A673 (cell line): ENCODE data around the gene RFESD. TPM values are rescaled to one million over a fixed set of nuclear protein-coding genes. Genes with fewer than 3 reads are reported as not detected.

ENCODE experiments used
- BruUV-seq: library from RNA; stranded (reverse); fragments of 400-500 nt; replicated peaks from 2 replicates; lab custom pipeline; 2021; lab: Mats Ljungman, UMichigan
- CTCF ChIA-PET: fragments of 300-600 bp; sonication (Branson Sonifier 250); formaldehyde crosslinking; loops from one replicate; lab custom pipeline; 2022; ENCODE audit warnings: antibody characterized with exemption; lab: Charles Lee
- POLR2A ChIA-PET: fragments of 300-600 bp; sonication (Branson Sonifier 250); formaldehyde crosslinking; loops from one replicate; lab custom pipeline; 2022; ENCODE audit warnings: antibody characterized with exemption; ENCODE audit not compliant: low non-redundant PET; lab: Charles Lee
- DNase-seq: peaks from one replicate; pipeline ENCODE4 v3.0.0-alpha.2; 2015; ENCODE audit warnings: low spot score
- H3K27ac ChIP-seq: fragments of 200-600 bp; sonication (generic); 2 replicates; pipeline ENCODE4 v1.5.1; 2016; ENCODE audit warnings: mixed run types, low read depth, mild to moderate bottlenecking, mixed read lengths, antibody characterized with exemption, low read length; ENCODE audit not compliant: poor library complexity, severe bottlenecking
- H3K27me3 ChIP-seq: fragments of 200-600 bp; sonication (generic); replicated peaks from 2 replicates; pipeline ENCODE4 v1.6.1; 2017; ENCODE audit warnings: mixed run types, low read depth, mild to moderate bottlenecking, mixed read lengths, antibody characterized with exemption, low read length; ENCODE audit not compliant: insufficient read depth, poor library complexity
- H3K36me3 ChIP-seq: fragments of 200-600 bp; sonication (generic); 2 replicates; pipeline ENCODE4 v1.6.1; 2016; ENCODE audit warnings: mixed run types, mild to moderate bottlenecking, mixed read lengths, antibody characterized with exemption, low read length; ENCODE audit not compliant: insufficient read depth, poor library complexity, severe bottlenecking
- H3K4me1 ChIP-seq: fragments of 200-600 bp; sonication (generic); 2 replicates; pipeline ENCODE4 v1.6.1; 2017; ENCODE audit warnings: mixed run types, mild to moderate bottlenecking, mixed read lengths, antibody characterized with exemption, low read length; ENCODE audit not compliant: insufficient read depth, poor library complexity, severe bottlenecking
- H3K4me3 ChIP-seq: fragments of 200-600 bp; sonication (generic); 2 replicates; pipeline ENCODE4 v1.5.1; 2016; ENCODE audit warnings: low read depth, mixed run types, mild to moderate bottlenecking, mixed read lengths, low read length; ENCODE audit not compliant: poor library complexity, severe bottlenecking
- H3K9me3 ChIP-seq: fragments of 200-600 bp; sonication (generic); 2 replicates; pipeline ENCODE4 v1.6.1; 2016; ENCODE audit warnings: mixed run types, low read depth, mild to moderate bottlenecking, mixed read lengths, antibody characterized with exemption, low read length; ENCODE audit not compliant: poor library complexity, severe bottlenecking
- CTCF ChIP-seq: fragments of 300-800, 200-600 bp; sonication (generic); conservative IDR thresholded peaks from 2 replicates; pipeline ENCODE4 v1.5.1; 2017; ENCODE audit warnings: low read depth, mild to moderate bottlenecking, antibody characterized with exemption, low read length, moderate library complexity, mixed read lengths
- EZH2 ChIP-seq: fragments of 200-600 bp; sonication (generic); IDR thresholded peaks from 2 replicates; pipeline ENCODE4 v1.6.1; 2017; ENCODE audit warnings: borderline replicate concordance, low read depth, mild to moderate bottlenecking, mixed read lengths, antibody characterized with exemption, low read length; ENCODE audit not compliant: poor library complexity, severe bottlenecking
- intact Hi-C: fragments of 100-400 bp; cut with micrococcal nuclease; formaldehyde crosslinking; loops from one replicate; pipeline ENCODE4 v1.10.0; 2022; ENCODE audit not compliant: unreplicated experiment
- total RNA-seq: library from RNA; stranded (reverse); gene quantifications from 2 replicates; pipeline ENCODE4 v1.2.3, GENCODE V29; 2021

The RFESD gene
- total RNA-seq, 1 experiment from 2014 or later, result 2.4 TPM

GRCh38 chr5:95626701-95627100, 19.9 kb upstream of the RFESD start:
- H3K27ac ChIP-seq, result no peak overlapping the region
- intact Hi-C loops, result no loop called here
- TF ChIP-seq EZH2, result no peak
- TF ChIP-seq CTCF, result no peak
- no peak overlapping the region for H3K4me3 ChIP-seq
- CTCF ChIA-PET, result no interaction called here
- no peak for DNase-seq
- POLR2A ChIA-PET, result no interaction called here
- H3K4me1 ChIP-seq, result no peaks in the 10 kb centered on the region
- no peaks in the 10 kb centered on the region for H3K36me3 ChIP-seq
- no TSS peak for BruUV-seq
- H3K27me3 ChIP-seq, result no peaks in the 10 kb centered on the region
- no peaks in the 10 kb centered on the region for H3K9me3 ChIP-seq

- ChIA-PET CTCF (no interaction called here), POLR2A (no interaction called here)
- no peaks in the 10 kb centered on the region for H3K27me3 ChIP-seq
- no peak overlapping the region for H3K4me3 ChIP-seq
- no peaks in the 10 kb centered on the region for H3K9me3 ChIP-seq
- DNase-seq, result no peak
- H3K27ac ChIP-seq, result no peak overlapping the region
- TF ChIP-seq EZH2 (no peak), CTCF (no peak)
- no TSS peak for BruUV-seq
- no peaks in the 10 kb centered on the region for H3K4me1 ChIP-seq
- H3K36me3 ChIP-seq, result no peaks in the 10 kb centered on the region
- intact Hi-C loops, result no loop called here
Measured at GRCh38 chr5:95627971-95628810, 18.4 kb upstream of the RFESD start.

GRCh38 chr5:95628933-95629332, 17.6 kb upstream of the RFESD start:
- no peaks in the 10 kb centered on the region for H3K4me1 ChIP-seq
- no peak for DNase-seq
- H3K27ac ChIP-seq, result no peak overlapping the region
- H3K9me3 ChIP-seq, result no peaks in the 10 kb centered on the region
- H3K27me3 ChIP-seq, result no peaks in the 10 kb centered on the region
- H3K4me3 ChIP-seq, result no peak overlapping the region
- ChIA-PET CTCF (no interaction called here), POLR2A (no interaction called here)
- BruUV-seq, result no TSS peak
- no peaks in the 10 kb centered on the region for H3K36me3 ChIP-seq
- no peak for TF ChIP-seq CTCF
- no peak for TF ChIP-seq EZH2
- intact Hi-C loops, result no loop called here
